AG04449 (cell line): ENCODE measurements around the gene AQP5.

ENCODE experiments used
- CTCF ChIA-PET: fragments of 350-600 bp; formaldehyde crosslinking; extraction: SDS; loops from one replicate; lab custom pipeline; 2021; ENCODE audit warnings: antibody characterized with exemption; lab: Yijun Ruan, JAX
- POLR2A ChIA-PET: fragments of 400-600, 350-600 bp; formaldehyde crosslinking; extraction: SDS; loops from one replicate; lab custom pipeline; 2020; ENCODE audit warnings: antibody characterized with exemption, inconsistent platforms; lab: Yijun Ruan, JAX
- DNase-seq: peaks from one replicate; pipeline ENCODE4 v3.0.0-alpha.2; 2010; ENCODE audit warnings: low read depth, low spot score
- H3K4me3 ChIP-seq: 2 replicates; pipeline ENCODE4 v1.5.1; 2011; ENCODE audit warnings: low read depth, mild to moderate bottlenecking, control low read depth, low read length
- CTCF ChIP-seq: IDR thresholded peaks from one replicate; pipeline ENCODE4 v1.5.1; 2011; ENCODE audit warnings: mild to moderate bottlenecking, moderate library complexity, low read length, control low read depth, inconsistent platforms; ENCODE audit not compliant: insufficient read depth; ENCODE audit errors: missing control alignments

AQP5 gene

GRCh38 chr12:49930515-49931288, 31.0 kb upstream of the AQP5 start:
- TF ChIP-seq CTCF, result no peak
- no peak overlapping the region for H3K4me3 ChIP-seq
- ChIA-PET POLR2A (no interaction called here), CTCF (interaction anchor here (1.4 to 11.8 kb wide), 4 partner anchors 12 to 36 kb away, joined by 3 to 173 read pairs (median 10); no protein-coding TSS in a partner anchor)
- DNase-seq, result no peak

GRCh38 chr12:49932023-49932422, 29.6 kb upstream of the AQP5 start:
- no peak overlapping the region for H3K4me3 ChIP-seq
- DNase-seq, result no peak
- POLR2A ChIA-PET, result no interaction called here
- TF ChIP-seq CTCF, result no peak
- CTCF ChIA-PET, result interaction anchor here (1.2 to 11.8 kb wide), 4 partner anchors 11 to 154 kb away, joined by 3 to 173 read pairs (median 16); no protein-coding TSS in a partner anchor

GRCh38 chr12:49932533-49933130, 29.0 kb upstream of the AQP5 start:
- POLR2A ChIA-PET, result no interaction called here
- no peak overlapping the region for H3K4me3 ChIP-seq
- CTCF ChIA-PET, result interaction anchor here (1.2 to 11.8 kb wide), 5 partner anchors 10 to 155 kb away, joined by 3 to 173 read pairs (median 15); no protein-coding TSS in a partner anchor
- DNase-seq, result no peak
- no peak for TF ChIP-seq CTCF

GRCh38 chr12:49933796-49934195, 27.9 kb upstream of the AQP5 start:
- POLR2A ChIA-PET, result no interaction called here
- DNase-seq, result no peak
- CTCF ChIA-PET, result interaction anchor here (0.7 to 11.8 kb wide), 6 partner anchors 9 to 154 kb away, joined by 3 to 173 read pairs (median 5); no protein-coding TSS in a partner anchor
- no peak for TF ChIP-seq CTCF
- no peak overlapping the region for H3K4me3 ChIP-seq

- CTCF ChIA-PET, result interaction anchor here (1.4 to 11.8 kb wide), 4 partner anchors 9 to 68 kb away, joined by 4 to 173 read pairs (median 12); no protein-coding TSS in a partner anchor
- no peak for DNase-seq
- no peak overlapping the region for H3K4me3 ChIP-seq
- no peak for TF ChIP-seq CTCF
- POLR2A ChIA-PET, result no interaction called here
These were observed 27.2 kb upstream of the AQP5 start for GRCh38 chr12:49934505-49934904.

- CTCF ChIA-PET, result interaction anchor here (0.7 to 11.8 kb wide), 5 partner anchors 9 to 175 kb away, joined by 3 to 173 read pairs (median 5); partner anchors contain the start of gene COX14
- POLR2A ChIA-PET, result no interaction called here
- DNase-seq, result no peak
- TF ChIP-seq CTCF, result no peak
- no peak overlapping the region for H3K4me3 ChIP-seq
These were observed 24.7 kb upstream of the AQP5 start for GRCh38 chr12:49936925-49937324.
